BLaER1 treated with 17β-estradiol and CSF1 and Interleukin-3, amounts not matched to agents 10 nM and 100 nM (cell line): ENCODE results near the gene OR2A1.
A peak's percentile ranks its signal among the peaks of the same experiment; 100 is the strongest.
"Not testable (repeated sequence)": the region's sequence is repeated elsewhere in the genome, so short reads cannot be mapped to it uniquely, and the experiment has no call there.

Source experiments
- H3K27ac ChIP-seq, 11 experiments: shearing (Covaris generic); formaldehyde crosslinking; 2 replicates each; pipeline ENCODE4 v1.8.1; 2022
- H3K27me3 ChIP-seq, 11 experiments: shearing (Covaris generic); formaldehyde crosslinking; 2 replicates each; pipeline ENCODE4 v1.8.1; 2022
- H3K36me3 ChIP-seq, 11 experiments: shearing (Covaris generic); formaldehyde crosslinking; 2 replicates each; pipeline ENCODE4 v1.8.1; 2022
- H3K4me1 ChIP-seq, 10 experiments: shearing (Covaris generic); formaldehyde crosslinking; 2 replicates each; pipeline ENCODE4 v1.8.1; 2022
- H3K4me2 ChIP-seq, 11 experiments: shearing (Covaris generic); formaldehyde crosslinking; 2 replicates each; pipeline ENCODE4 v1.8.1; 2022
- H3K4me3 ChIP-seq, 10 experiments: shearing (Covaris generic); formaldehyde crosslinking; 2 replicates each; pipeline ENCODE4 v1.8.1; 2022
- H3K9ac ChIP-seq, 11 experiments: shearing (Covaris generic); formaldehyde crosslinking; 2 replicates each; pipeline ENCODE4 v1.8.1; 2022
- H3K9me3 ChIP-seq, 11 experiments: shearing (Covaris generic); formaldehyde crosslinking; replicated peaks in 1 of 11; 2 replicates each; pipeline ENCODE4 v1.8.1; 2022
- H4K20me1 ChIP-seq, 11 experiments: shearing (Covaris generic); formaldehyde crosslinking; 2 replicates each; pipeline ENCODE4 v1.8.1; 2022

OR2A1 gene

GRCh38 chr7:144311872-144312469, at the start of gene OR2A1:
OR2A1 (plus strand) TSS chr7:144312419; CDS start chr7:144318125, 5,706 bp downstream.
- not testable (repeated sequence) for H3K27me3 ChIP-seq, H4K20me1 ChIP-seq, H3K36me3 ChIP-seq, H3K4me3 ChIP-seq, H3K4me1 ChIP-seq, H3K4me2 ChIP-seq, H3K9me3 ChIP-seq, H3K9ac ChIP-seq, H3K27ac ChIP-seq

DNA sequence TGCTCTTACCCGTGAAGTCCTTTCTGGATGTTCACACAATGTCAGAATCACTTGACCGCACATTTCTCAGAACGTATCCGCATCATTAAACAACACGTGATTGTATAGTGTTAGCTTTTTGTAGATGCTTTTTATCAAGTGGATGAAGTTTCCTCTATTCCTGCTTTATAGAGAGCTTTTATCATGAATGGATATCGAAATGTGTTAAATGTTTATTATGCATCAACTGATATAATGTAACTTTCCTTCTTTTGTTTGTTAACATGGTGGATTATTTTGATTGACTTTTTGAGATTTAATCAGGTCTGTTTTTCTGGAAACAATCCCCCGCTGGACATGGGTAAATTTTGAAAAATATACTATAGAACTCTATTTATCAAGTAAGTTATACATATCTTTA, 47.5 kb upstream of the OR2A1 start, which contains the start of gene OR2A7:
OR2A7 (minus strand) TSS at position 101 of the 400 bp plus-strand sequence. CDS start 5,164 bp downstream, outside the sequence.
- not testable (repeated sequence) for H3K4me1 ChIP-seq, H3K27ac ChIP-seq, H3K36me3 ChIP-seq, H3K27me3 ChIP-seq, H3K4me2 ChIP-seq, H3K9ac ChIP-seq, H3K4me3 ChIP-seq, H4K20me1 ChIP-seq, H3K9me3 ChIP-seq

- not testable (repeated sequence) for H3K4me1 ChIP-seq, H4K20me1 ChIP-seq, H3K9me3 ChIP-seq, H3K36me3 ChIP-seq, H3K4me2 ChIP-seq, H3K27me3 ChIP-seq, H3K27ac ChIP-seq, H3K4me3 ChIP-seq, H3K9ac ChIP-seq
Measured at GRCh38 chr7:144269188-144269587, 43.0 kb upstream of the OR2A1 start, which contains the start of gene CTAGE8. CTAGE8 (minus strand) TSS chr7:144269288; CDS start chr7:144269250, 38 bp downstream.

GRCh38 chr7:144275281-144275680, 36.9 kb upstream of the OR2A1 start:
- H3K9ac ChIP-seq, H3K4me1 ChIP-seq, H3K9me3 ChIP-seq, H3K27ac ChIP-seq, H3K27me3 ChIP-seq, H3K36me3 ChIP-seq, H3K4me3 ChIP-seq, H4K20me1 ChIP-seq, H3K4me2 ChIP-seq: not testable (repeated sequence)

GRCh38 chr7:144280010-144280409, 32.2 kb upstream of the OR2A1 start:
- not testable (repeated sequence) for H3K4me1 ChIP-seq, H3K36me3 ChIP-seq, H3K9me3 ChIP-seq

DNA sequence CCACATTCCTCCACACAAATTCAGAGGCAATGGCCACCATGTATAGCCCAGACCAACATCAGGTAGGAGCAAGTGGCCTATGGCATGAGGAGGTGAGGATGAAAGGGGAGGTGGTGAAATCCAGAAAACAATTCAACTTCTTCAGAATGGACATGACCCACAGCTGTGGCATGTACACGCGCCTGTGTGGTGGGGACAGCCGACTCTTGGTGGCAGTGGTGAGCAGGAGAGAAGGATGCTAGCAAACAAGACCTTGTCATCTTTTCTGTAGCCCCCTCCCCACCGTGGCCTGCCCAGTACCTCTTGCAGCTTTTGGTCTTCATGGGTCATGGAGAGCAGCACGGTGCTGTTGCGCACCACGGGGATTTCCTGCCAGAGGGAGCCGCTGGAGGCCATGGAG, 30.2 kb upstream of the OR2A1 start:
- H3K9ac ChIP-seq, H3K4me2 ChIP-seq, H3K27me3 ChIP-seq, H3K4me1 ChIP-seq, H3K36me3 ChIP-seq, H3K27ac ChIP-seq, H4K20me1 ChIP-seq, H3K4me3 ChIP-seq, H3K9me3 ChIP-seq: not testable (repeated sequence)

More at GRCh38 chr7:144280010-144280409, 32.2 kb upstream of the OR2A1 start:
- not testable (repeated sequence) for H3K9ac ChIP-seq, H3K4me3 ChIP-seq, H3K4me2 ChIP-seq, H3K27ac ChIP-seq, H4K20me1 ChIP-seq, H3K27me3 ChIP-seq

GRCh38 chr7:144282490-144282889, 29.7 kb upstream of the OR2A1 start:
- not testable (repeated sequence) for H3K4me3 ChIP-seq, H3K27ac ChIP-seq, H3K27me3 ChIP-seq, H3K9ac ChIP-seq, H4K20me1 ChIP-seq, H3K4me2 ChIP-seq, H3K36me3 ChIP-seq, H3K9me3 ChIP-seq, H3K4me1 ChIP-seq

- H3K9me3 ChIP-seq, H4K20me1 ChIP-seq, H3K36me3 ChIP-seq, H3K4me3 ChIP-seq, H3K4me1 ChIP-seq, H3K4me2 ChIP-seq, H3K9ac ChIP-seq, H3K27me3 ChIP-seq, H3K27ac ChIP-seq: not testable (repeated sequence)
Measured at GRCh38 chr7:144283716-144284115, 28.5 kb upstream of the OR2A1 start.

DNA sequence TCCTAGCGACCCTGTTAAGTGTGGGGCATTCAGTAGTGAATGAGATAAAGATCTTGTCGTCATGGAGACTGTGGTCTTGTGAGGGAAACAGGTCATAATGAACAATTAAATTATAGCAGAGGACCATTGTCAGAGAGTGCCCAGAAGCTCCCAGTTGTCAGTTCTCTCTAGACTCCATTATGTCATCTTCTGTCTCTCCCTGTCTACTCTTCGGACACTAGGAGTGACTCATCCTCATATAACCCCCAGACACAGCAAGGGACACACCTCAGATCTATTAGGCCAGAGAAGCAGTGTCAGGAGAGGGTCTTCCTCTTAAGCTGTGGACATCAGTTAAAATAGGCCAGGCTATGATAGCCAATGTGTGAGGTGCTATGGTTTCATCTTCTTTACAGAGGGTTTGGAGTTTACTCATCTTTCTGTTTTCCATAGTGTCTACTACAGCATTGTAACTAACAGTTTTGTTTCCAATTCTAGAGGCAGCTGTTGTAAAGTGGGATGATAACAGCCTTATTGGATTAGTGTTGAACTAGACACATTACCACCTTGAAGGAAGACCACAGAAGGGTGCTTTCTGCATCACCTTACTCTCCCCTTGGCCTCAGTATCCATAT, 24.9 kb upstream of the OR2A1 start:
- not testable (repeated sequence) for H3K4me1 ChIP-seq, H3K9me3 ChIP-seq, H3K4me2 ChIP-seq, H3K4me3 ChIP-seq, H3K9ac ChIP-seq, H3K27ac ChIP-seq, H4K20me1 ChIP-seq, H3K36me3 ChIP-seq, H3K27me3 ChIP-seq

- H3K4me2 ChIP-seq, H3K36me3 ChIP-seq, H4K20me1 ChIP-seq, H3K27me3 ChIP-seq, H3K9me3 ChIP-seq, H3K4me1 ChIP-seq, H3K4me3 ChIP-seq, H3K27ac ChIP-seq, H3K9ac ChIP-seq: not testable (repeated sequence)
Measured at GRCh38 chr7:144291607-144292006, 20.6 kb upstream of the OR2A1 start.

DNA sequence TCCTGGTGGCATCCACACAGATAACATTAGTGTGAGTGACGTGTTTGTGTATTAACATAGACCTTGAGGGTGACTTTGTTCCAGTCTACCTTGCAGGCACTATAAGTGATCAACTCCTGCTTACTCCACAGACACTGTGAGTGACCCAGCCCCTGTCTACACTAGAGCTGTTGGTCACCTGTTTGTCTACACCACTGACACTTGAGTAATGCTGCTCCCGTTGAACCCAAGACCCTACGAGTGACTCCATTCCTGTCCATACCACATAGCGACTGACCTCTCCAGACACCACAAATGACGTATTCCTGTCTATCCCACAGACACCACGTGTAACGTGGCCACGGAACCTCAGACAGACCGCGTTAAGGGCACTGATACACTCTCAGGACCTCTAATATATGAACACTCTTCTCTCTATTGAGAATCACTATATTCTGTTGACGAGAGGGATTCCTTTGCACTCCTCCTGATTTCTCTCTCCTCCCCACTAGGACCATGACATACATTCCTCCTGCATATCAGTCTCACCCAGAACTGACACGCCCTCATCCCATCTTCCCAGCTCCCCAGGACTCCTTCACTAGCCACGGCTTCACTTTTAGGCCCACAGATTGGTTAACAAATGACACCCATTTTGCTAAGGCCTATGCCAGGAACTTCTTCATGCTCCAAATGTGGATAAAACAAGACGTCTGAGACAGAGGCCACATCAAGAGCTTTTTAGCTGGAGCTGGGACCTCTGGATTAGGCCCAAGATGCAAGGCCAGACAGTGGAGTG, 19.6 kb upstream of the OR2A1 start:
- H3K4me2 ChIP-seq, H3K9me3 ChIP-seq, H4K20me1 ChIP-seq, H3K4me3 ChIP-seq, H3K27me3 ChIP-seq, H3K4me1 ChIP-seq, H3K9ac ChIP-seq, H3K36me3 ChIP-seq, H3K27ac ChIP-seq: not testable (repeated sequence)

GRCh38 chr7:144293794-144294499, 18.3 kb upstream of the OR2A1 start:
- H3K4me2 ChIP-seq, H3K27me3 ChIP-seq, H3K9me3 ChIP-seq, H3K4me1 ChIP-seq, H3K27ac ChIP-seq, H3K9ac ChIP-seq, H4K20me1 ChIP-seq, H3K36me3 ChIP-seq: not testable (repeated sequence)
- H3K4me3 ChIP-seq: 0 out of 20 replicates have a peak overlapping the region, but pooled peaks of 1 of the 10 experiments have one; percentile 46

GRCh38 chr7:144302578-144303303, 9.5 kb upstream of the OR2A1 start:
- not testable (repeated sequence) for H3K9me3 ChIP-seq, H3K36me3 ChIP-seq, H3K4me3 ChIP-seq, H3K4me2 ChIP-seq, H3K27me3 ChIP-seq, H3K27ac ChIP-seq, H3K4me1 ChIP-seq, H4K20me1 ChIP-seq, H3K9ac ChIP-seq
